ENCODE measurements around the gene NECAB3.

NECAB3 gene

GRCh38 chr20:33696448-33696847 is 22.2 kb upstream of the NECAB3 start:
- no peak for DNase-seq

GRCh38 chr20:33694639-33695012 is 20.4 kb upstream of the NECAB3 start:
- DNase-seq = no peak

GRCh38 chr20:33693741-33694638 is 19.8 kb upstream of the NECAB3 start:
- no peak for DNase-seq

GRCh38 chr20:33693289-33693688 is 19.1 kb upstream of the NECAB3 start:
- DNase-seq = no peak

- DNase-seq = no peak
Observed at GRCh38 chr20:33689973-33690372, 15.7 kb upstream of the NECAB3 start.

- no peak for DNase-seq
Observed at GRCh38 chr20:33689493-33689892, 15.3 kb upstream of the NECAB3 start.

- no peak for DNase-seq
Observed at GRCh38 chr20:33688938-33689424, 14.8 kb upstream of the NECAB3 start.

- no peak for DNase-seq
Observed at GRCh38 chr20:33687993-33688937, 14.0 kb upstream of the NECAB3 start.

GRCh38 chr20:33687370-33687915 is 13.2 kb upstream of the NECAB3 start:
- no peak for DNase-seq

- DNase-seq = no peak
Observed at GRCh38 chr20:33686984-33687366, 12.7 kb upstream of the NECAB3 start.

GRCh38 chr20:33686100-33686983 is 12.1 kb upstream of the NECAB3 start, which contains the start of gene E2F1:
TSS of gene E2F1 (minus strand) at chr20:33686385. CDS start at chr20:33686264, 121 bp downstream.
- DNase-seq = peak; percentile 85

GRCh38 chr20:33685328-33686099 is 11.3 kb upstream of the NECAB3 start:
- no peak for DNase-seq

GRCh38 chr20:33684533-33685327 is 10.5 kb upstream of the NECAB3 start:
- DNase-seq = no peak

- no peak for DNase-seq
Observed at GRCh38 chr20:33681728-33682353, 7.6 kb upstream of the NECAB3 start.

GRCh38 chr20:33681288-33681687 is 7.1 kb upstream of the NECAB3 start:
- no peak for DNase-seq

GRCh38 chr20:33680686-33681085 is 6.5 kb upstream of the NECAB3 start:
- DNase-seq = no peak

- DNase-seq = no peak
Observed at GRCh38 chr20:33679758-33680485, 5.7 kb upstream of the NECAB3 start.

- DNase-seq = no peak
Observed at GRCh38 chr20:33677991-33678702, 3.9 kb upstream of the NECAB3 start.
